Right lobe of liver (tissue), 4 donors: Measurements from ENCODE around the gene CLCN3.

Source experiments
- POLR2A ChIP-seq: fragments of 450-650 bp; IDR thresholded peaks from one replicate; pipeline ENCODE4 v1.6.1; 2017; ENCODE audit warnings: antibody characterized with exemption, mild to moderate bottlenecking
- TF ChIP-seq, protein P1 (sequence below), 4 donors: fragments of 200-600 bp in 3 of 4; fragments of 450-650 bp in 1 of 4; IDR thresholded peaks; one replicate each; pipeline versions ENCODE4 v1.5.1 to v1.8.0; 2016 to 2022; ENCODE audit warnings: antibody characterized with exemption in 4 of 4, mild to moderate bottlenecking in 2 of 4
- donor health status: DM: no; HTN: no; CAD: no.
- donor health status: DM: no; HTN: no; CAD: no.
- donor health status: DM: no; HTN: yes; CAD: no.

DNA sequence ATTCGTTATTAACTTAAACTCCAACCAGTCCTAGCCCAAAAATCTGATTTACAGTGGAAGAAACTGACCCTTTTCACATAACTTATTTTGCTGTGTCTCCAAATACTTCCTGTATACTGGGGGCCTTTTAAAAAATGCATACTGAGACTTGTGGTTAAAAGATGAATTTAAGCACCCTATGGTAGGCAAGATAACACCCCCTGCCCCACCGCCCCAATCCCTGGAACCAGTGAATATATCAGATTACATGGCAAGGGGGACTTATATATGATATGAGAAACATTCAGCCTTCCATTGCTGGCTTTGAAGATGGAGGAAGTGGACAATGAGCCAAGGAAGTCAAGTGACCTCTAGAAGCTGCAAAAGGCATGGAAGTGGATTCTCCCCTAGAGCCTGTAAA, 3.1 kb upstream of the CLCN3 start:
- TF ChIP-seq POLR2A, result no peak
- TF ChIP-seq, protein P1, sequence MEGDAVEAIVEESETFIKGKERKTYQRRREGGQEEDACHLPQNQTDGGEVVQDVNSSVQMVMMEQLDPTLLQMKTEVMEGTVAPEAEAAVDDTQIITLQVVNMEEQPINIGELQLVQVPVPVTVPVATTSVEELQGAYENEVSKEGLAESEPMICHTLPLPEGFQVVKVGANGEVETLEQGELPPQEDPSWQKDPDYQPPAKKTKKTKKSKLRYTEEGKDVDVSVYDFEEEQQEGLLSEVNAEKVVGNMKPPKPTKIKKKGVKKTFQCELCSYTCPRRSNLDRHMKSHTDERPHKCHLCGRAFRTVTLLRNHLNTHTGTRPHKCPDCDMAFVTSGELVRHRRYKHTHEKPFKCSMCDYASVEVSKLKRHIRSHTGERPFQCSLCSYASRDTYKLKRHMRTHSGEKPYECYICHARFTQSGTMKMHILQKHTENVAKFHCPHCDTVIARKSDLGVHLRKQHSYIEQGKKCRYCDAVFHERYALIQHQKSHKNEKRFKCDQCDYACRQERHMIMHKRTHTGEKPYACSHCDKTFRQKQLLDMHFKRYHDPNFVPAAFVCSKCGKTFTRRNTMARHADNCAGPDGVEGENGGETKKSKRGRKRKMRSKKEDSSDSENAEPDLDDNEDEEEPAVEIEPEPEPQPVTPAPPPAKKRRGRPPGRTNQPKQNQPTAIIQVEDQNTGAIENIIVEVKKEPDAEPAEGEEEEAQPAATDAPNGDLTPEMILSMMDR (IDR thresholded peaks at IDR 0.05), result no peak
